ENCODE data around the gene KAT6B.

KAT6B gene

GRCh38 chr10:74991435-74991834, 165.0 kb downstream of the KAT6B start:
- DNase-seq = no peak

- no peak for DNase-seq
Measured at GRCh38 chr10:74992068-74992467, 165.7 kb downstream of the KAT6B start.

GRCh38 chr10:74993649-74994048, 167.2 kb downstream of the KAT6B start:
- no peak for DNase-seq

GRCh38 chr10:74994854-74995253, 168.5 kb downstream of the KAT6B start:
- DNase-seq = no peak

GRCh38 chr10:74995806-74996205, 169.4 kb downstream of the KAT6B start:
- DNase-seq = no peak

GRCh38 chr10:74997163-74997562, 170.8 kb downstream of the KAT6B start:
- DNase-seq = no peak

GRCh38 chr10:75000748-75001321, 174.4 kb downstream of the KAT6B start:
- DNase-seq = no peak

- no peak for DNase-seq
Measured at GRCh38 chr10:75001715-75002350, 175.4 kb downstream of the KAT6B start.

- no peak for DNase-seq
Measured at GRCh38 chr10:75002351-75002725, 175.9 kb downstream of the KAT6B start.

- no peak for DNase-seq
Measured at GRCh38 chr10:75002967-75003594, 176.7 kb downstream of the KAT6B start.

GRCh38 chr10:75003891-75004290, 177.5 kb downstream of the KAT6B start:
- DNase-seq = no peak

- no peak for DNase-seq
Measured at GRCh38 chr10:75007646-75008045, 181.2 kb downstream of the KAT6B start.

GRCh38 chr10:75008952-75009351, 182.6 kb downstream of the KAT6B start:
- no peak for DNase-seq

- DNase-seq = no peak
Measured at GRCh38 chr10:75009426-75009825, 183.0 kb downstream of the KAT6B start.

- no peak for DNase-seq
Measured at GRCh38 chr10:75010373-75010772, 184.0 kb downstream of the KAT6B start.

- DNase-seq = no peak
Measured at GRCh38 chr10:75011221-75011620, 184.8 kb downstream of the KAT6B start.

GRCh38 chr10:75012471-75012870, 186.1 kb downstream of the KAT6B start:
- DNase-seq = no peak

GRCh38 chr10:75013007-75013406, 186.6 kb downstream of the KAT6B start:
- DNase-seq = no peak

GRCh38 chr10:75013522-75013921, 187.1 kb downstream of the KAT6B start:
- DNase-seq = no peak

GRCh38 chr10:75014516-75015230, 188.3 kb downstream of the KAT6B start:
- no peak for DNase-seq

GRCh38 chr10:75015442-75015841, 189.0 kb downstream of the KAT6B start:
- DNase-seq = no peak

- no peak for DNase-seq
Measured at GRCh38 chr10:75016325-75016724, 189.9 kb downstream of the KAT6B start.

- DNase-seq = no peak
Measured at GRCh38 chr10:75018251-75018650, 191.9 kb downstream of the KAT6B start.

Data from hippocampal formation (tissue), 2 donors.